NCI-H1092 (cell line): Measurements from ENCODE around the gene CISD1.

ENCODE experiments used
- DNase-seq: peaks from one replicate; lab custom pipeline; 2025; lab: John Stamatoyannopoulos, UW

Gene CISD1

GRCh38 chr10:58266003-58266825 lies 2.7 kb upstream of the CISD1 start:
- no peak for DNase-seq

DNA sequence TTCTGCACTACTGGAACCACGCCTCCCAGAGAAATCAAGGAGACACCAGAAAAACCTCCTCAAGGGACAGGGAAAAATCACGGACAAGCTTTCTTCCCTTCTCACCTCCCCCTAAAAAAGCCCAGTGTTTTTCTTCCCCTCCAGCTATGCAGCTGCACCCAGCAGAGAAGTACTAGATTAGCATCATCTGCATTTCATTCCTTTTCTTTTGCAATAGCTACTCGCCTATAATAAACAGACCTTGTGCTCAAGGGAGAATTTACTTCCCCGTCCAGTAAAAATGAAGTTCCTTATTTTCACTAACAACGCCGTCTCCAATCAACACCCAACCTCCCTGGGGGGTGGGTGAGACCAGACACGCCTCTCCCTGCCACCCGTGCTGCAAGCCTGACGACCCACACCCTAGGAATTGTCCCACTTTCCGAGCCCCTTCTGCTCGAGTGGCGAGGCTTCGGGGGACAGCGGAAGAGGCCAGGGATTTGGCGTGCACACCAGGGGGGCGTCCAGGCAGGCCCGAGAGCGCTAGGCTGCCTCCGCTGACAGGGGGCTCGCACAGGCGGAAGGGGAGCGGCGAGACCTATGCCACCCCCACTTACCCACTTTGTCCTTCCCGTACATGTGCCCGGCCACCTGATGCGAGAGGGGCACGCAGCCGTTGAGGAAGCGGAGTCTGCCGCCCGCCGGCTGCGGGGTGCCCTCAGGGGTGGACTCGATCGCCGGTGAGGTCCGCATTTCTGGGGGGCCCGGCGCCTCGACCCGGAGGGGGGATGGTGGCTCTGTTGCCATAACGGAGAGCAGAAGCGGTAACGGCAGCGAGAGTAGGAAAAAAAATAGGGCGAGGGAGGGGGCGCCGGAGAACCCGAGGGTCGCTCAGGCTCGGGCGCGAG lies 1.9 kb upstream of the CISD1 start:
- DNase-seq: no peak

- DNase-seq: peak; percentile 71
Observed at GRCh38 chr10:58267713-58268453, 1.1 kb upstream of the CISD1 start, which contains the start of gene IPMK. Gene IPMK, minus strand, starts transcription at chr10:58267894. Its CDS starts 283 bp downstream, at chr10:58267611.

GRCh38 chr10:58268454-58268945 lies 462 bp upstream of the CISD1 start:
- DNase-seq: no peak

DNA sequence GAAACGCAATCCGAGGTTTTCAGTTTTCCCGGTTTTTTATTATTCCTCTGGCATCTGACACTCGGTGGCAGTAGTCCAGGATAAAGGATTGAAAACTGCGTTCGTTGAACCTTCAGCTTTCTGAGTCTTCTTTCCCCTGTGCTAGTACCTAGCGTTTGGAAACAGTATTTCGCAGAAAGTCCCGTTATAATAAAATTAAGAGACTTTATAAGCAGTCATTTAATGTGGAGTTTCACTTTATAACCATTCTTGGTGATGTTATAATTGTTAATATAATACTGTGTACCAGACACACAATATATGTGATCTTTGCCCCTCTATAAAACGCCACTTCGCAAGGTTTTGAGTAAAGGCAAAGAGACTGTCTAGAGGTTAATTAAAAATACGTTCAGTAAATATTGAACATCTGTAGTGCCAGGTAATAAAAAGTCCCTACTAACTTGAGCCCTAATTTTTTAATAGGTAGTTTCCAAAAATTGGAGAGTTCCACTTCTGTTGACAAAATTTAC lies 874 bp downstream of the CISD1 start:
- no peak for DNase-seq

GRCh38 chr10:58275261-58275660 lies 6.3 kb downstream of the CISD1 start:
- DNase-seq: no peak

- no peak for DNase-seq
Observed at GRCh38 chr10:58275908-58276307, 6.9 kb downstream of the CISD1 start.

DNA sequence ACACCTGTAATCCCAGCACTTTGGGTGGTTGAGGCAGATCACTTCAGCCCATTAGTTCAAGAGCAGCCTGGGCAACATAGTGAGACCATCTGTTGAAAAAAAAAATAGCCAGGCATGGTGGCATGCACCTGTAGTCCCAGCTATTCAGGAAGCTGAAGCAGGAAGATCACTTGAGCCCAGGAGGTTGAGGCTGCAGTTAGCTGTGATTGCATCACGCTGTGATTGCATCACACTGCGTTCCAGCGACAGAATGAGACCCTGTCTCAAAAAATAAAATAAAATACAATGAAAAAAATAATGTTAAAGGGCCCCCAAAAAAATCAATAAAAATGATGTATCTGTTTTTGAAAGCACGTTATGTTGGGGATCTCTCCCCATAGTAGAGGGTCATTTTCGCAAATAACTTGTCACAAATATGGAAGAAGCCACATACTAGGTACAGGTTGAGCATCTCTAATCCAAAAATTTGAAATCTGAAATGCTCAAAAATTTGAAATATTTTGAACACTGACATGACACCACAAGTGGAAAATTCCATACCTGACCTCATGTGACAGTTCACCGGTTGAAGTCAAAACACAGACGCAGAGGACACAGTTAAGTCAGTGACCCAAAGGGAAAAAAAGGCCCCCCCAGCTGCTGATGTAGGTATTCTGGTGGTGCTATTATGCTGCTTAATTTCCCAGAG lies 9.5 kb downstream of the CISD1 start:
- no peak for DNase-seq

GRCh38 chr10:58278962-58279307 lies 10.0 kb downstream of the CISD1 start:
- no peak for DNase-seq

DNA sequence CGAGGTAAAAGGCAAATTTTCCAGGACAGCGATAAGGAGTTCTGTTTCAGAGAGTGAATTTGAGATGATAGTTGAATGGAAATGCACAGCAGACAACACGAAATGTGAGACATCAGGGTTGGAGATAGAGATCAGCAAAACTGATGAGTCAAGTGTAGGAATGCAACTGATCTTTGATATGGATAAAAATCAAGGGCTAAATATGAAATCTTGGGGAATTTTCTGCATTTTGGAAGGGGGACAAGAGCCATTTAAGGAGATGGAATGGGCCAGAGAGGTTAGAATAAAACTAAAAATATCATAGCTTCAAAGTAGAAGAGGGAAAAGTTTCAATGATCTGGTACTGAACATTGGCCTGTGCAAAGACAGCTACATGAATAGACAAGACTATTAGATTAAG lies 11.5 kb downstream of the CISD1 start:
- DNase-seq: no peak

DNA sequence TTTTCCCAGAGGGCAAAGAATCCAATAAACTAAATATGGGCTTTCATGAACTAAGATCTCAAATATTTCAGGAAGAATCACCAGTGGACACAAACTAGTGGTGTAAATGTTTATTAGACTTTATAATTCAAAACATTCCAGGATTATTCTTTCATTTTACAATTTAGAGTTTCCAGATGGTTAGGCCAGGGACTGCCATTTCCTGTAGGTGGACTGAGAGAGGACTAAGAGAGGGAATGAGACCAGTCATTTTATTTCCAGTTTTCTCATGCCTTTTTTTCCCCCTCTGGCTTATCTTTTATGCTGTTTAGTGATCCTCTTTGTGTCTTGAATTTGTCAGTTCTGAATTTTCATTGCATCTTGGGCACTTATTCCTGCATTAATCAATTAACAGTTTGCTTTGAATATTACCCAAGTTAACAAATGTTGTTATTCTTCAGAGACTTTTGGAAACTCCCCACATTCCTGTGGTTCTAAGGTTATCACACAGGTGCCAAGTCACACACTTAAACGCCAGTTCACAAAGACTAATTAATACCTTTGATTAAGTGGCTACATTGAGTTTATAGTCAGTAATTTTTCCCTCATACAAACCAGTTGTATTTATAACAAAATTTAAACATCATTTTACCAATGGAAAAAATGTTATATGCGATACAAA lies 12.3 kb downstream of the CISD1 start:
- DNase-seq: no peak

DNA sequence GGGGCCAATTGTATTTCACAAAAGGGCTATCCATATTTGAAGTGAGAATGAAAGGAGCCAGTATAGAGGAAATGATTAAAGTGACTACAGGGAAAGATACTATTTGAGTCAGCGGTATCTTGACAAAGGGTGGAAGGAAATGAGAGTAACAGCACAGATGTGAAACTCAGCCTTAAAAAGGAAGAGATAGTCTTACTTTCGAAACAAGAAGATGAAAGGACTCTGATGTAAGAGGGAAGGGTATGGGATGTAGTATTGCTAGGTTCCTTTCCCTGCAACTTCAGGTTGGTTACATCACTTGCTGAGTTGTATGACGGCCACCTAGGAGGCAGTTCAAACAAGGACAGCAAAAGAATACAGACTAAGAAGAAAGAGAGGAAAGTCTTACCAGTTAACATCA lies 13.7 kb downstream of the CISD1 start:
- no peak for DNase-seq

DNA sequence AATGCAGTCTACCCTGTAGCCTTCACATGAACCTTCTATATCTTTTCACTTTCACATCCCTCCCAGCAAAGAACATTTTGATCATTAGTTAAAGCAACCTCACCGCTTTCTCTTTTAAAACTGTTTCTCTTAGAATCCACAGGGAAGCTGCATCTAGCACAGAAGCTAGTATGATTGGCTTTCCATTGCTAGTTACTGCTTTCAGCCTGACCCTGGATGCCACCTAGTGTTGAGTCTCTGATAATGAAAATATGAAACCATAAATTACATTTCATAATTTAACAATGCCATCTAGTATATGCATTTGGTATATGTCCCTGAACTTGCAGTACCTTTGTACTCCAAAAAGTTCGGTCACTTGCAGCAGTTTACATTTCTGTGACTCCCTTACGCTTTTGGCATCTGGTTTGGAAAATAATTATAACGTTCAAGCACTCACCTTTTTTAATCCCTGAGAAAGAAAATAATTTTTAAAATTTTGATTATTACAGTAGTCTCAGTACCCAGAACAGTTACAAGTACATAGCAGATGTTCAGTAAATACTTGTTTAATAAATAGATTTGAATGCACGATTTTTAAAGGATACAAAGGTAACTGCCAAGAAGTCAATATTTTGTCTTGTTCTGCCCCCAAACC lies 22.7 kb downstream of the CISD1 start:
- DNase-seq: no peak

DNA sequence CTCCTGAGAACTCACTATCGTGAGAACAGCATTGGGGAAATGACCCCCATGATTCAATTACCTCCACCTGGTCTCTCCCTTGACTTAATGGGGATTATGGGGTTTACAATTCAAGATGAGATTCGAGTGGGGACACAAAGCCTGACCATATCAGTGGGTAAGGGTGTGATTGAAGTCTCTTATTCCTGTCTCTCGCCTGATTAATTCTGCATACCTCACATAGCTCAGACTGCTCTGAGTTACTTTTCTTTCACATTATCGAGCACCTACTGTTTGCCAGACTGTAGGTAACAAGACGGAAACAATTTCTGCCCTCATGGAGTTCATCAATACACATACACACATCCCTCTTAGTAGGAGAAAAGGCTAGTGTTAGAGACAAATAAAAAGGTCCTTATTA lies 25.0 kb downstream of the CISD1 start:
- no peak for DNase-seq

GRCh38 chr10:58299580-58299979 lies 30.6 kb downstream of the CISD1 start:
- peak; percentile 9 for DNase-seq

DNA sequence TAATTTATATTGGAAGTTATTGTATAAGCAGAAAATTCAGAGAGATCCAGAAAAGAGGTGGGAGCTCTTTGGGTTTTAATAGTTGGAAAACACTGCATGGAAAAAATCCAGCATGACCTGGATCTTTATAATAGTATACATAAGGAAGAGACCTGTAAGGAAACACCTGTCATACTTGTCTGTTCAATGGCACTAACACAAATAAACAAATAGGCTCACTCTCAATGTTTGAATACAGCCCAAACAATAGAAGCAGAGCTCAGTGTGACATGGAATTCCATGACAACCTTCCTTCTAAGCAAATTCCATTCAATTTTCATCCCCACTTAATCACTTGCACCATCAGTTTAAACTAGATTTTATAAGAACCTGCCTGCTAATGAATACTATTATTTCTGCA lies 31.7 kb downstream of the CISD1 start:
- no peak for DNase-seq

DNA sequence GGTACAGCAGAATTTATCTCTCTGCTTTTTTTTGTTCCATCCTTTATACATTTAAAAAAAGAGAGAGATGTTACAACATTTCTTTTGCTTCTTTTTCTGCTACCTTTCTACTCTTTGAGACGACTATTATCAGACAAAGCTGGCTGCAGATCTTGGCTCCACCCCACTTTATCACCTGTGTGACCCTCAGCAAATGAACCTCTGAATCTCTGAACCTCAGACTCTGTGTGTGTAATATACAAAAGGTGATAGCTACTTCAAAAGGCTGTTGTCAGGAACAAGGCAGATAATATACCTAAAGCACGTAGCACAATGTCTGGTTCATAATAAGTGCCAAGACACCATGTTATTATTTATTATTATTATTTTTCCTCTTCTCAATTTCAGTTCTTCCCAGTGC lies 33.3 kb downstream of the CISD1 start:
- no peak for DNase-seq

- no peak for DNase-seq
Observed at GRCh38 chr10:58304099-58304633, 35.2 kb downstream of the CISD1 start.

DNA sequence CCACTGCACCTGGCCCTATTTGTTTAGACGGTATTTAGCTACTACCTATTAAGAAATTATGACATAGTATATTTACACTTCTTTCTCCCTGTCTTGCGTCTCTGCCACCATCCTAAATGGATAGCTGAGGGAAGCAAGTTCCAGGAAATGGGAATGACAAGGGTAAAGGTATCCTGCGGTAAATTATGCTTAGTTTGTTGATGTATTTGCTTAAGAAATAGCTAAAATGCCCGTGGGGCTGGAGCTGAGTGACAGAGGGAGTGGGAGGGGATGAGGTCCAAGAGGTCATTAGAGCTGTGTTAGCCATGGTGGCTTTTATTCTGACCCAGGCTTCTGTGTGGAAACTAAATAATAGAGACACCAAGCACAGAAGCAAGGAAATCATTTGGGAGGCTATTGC lies 36.9 kb downstream of the CISD1 start:
- DNase-seq: no peak

- no peak for DNase-seq
Observed at GRCh38 chr10:58307676-58308075, 38.7 kb downstream of the CISD1 start.
